SK-N-SH (cell line): ENCODE measurements around the gene CCDC27. TPM values are rescaled to one million over a fixed set of nuclear protein-coding genes. Genes with fewer than 3 reads are reported as not detected.

Experiments
- CTCF ChIA-PET: fragments of 300-600, 350-600 bp; formaldehyde crosslinking; extraction: SDS; loops from one replicate; lab custom pipeline; 2021; lab: Yijun Ruan, JAX
- POLR2A ChIA-PET: fragments of 350-600 bp; sonication (Branson Sonifier 250); formaldehyde crosslinking; extraction: SDS; loops from one replicate; lab custom pipeline; 2020; ENCODE audit warnings: antibody characterized with exemption, inconsistent platforms; lab: Yijun Ruan, JAX
- DNase-seq: peaks from one replicate; pipeline ENCODE4 v3.0.0; 2012
- H2AFZ ChIP-seq: fragments of 200-600 bp; sonication (generic); 2 replicates; pipeline ENCODE4 v1.8.1; 2016; ENCODE audit warnings: antibody characterized with exemption, mild to moderate bottlenecking, low read depth
- H3F3A ChIP-seq: fragments of 200-600 bp; sonication (generic); replicated peaks from 2 replicates; pipeline ENCODE3; 2016; ENCODE audit warnings: antibody characterized with exemption, mild to moderate bottlenecking; ENCODE audit not compliant: insufficient read depth
- H3K27ac ChIP-seq, 2 experiments: fragments of 200-500 bp in 1 of 2; fragments of 200-600 bp in 1 of 2; sonication (Bioruptor generic) in 1 of 2; sonication (generic), shearing (Covaris generic) in 1 of 2; 2 replicates each; pipeline versions ENCODE4 v1.5.1 to v1.6.1; 2014 to 2016; ENCODE audit warnings: low read depth in 2 of 2, inconsistent platforms in 1 of 2, low read length in 1 of 2, mild to moderate bottlenecking in 1 of 2, mixed read lengths in 1 of 2
- H3K27me3 ChIP-seq: fragments of 200-600 bp; sonication (generic), shearing (Covaris generic); 2 replicates; pipeline ENCODE4 v1.6.1; 2016; ENCODE audit warnings: mixed run types; ENCODE audit not compliant: insufficient read depth
- H3K36me3 ChIP-seq, 2 experiments: fragments of 200-500 bp in 1 of 2; fragments of 200-600 bp in 1 of 2; sonication (Bioruptor generic) in 1 of 2; sonication (generic) in 1 of 2; replicated peaks in 1 of 2; 2 replicates each; pipeline versions ENCODE3 to v1.5.1; 2014 to 2016; ENCODE audit warnings: low read length in 1 of 2, mild to moderate bottlenecking in 1 of 2; ENCODE audit not compliant: insufficient read depth in 2 of 2, control insufficient read depth in 1 of 2
- H3K4me1 ChIP-seq, 2 experiments: fragments of 200-500 bp in 1 of 2; fragments of 200-600 bp in 1 of 2; sonication (Bioruptor generic) in 1 of 2; sonication (generic), shearing (Covaris generic) in 1 of 2; 2 replicates each; pipeline versions ENCODE4 v1.5.1 to v1.6.1; 2014 to 2016; ENCODE audit warnings: low read depth in 1 of 2, low read length in 1 of 2, mixed run types in 1 of 2; ENCODE audit not compliant: insufficient read depth in 2 of 2, control insufficient read depth in 1 of 2
- H3K4me2 ChIP-seq: fragments of 200-600 bp; sonication (generic), shearing (Covaris generic); 2 replicates; pipeline ENCODE4 v1.6.1; 2017; ENCODE audit warnings: mixed run types
- H3K4me3 ChIP-seq, 2 experiments: fragments of 200-500 bp in 1 of 2; fragments of 200-600 bp in 1 of 2; sonication (Bioruptor generic) in 1 of 2; sonication (generic), shearing (Covaris generic) in 1 of 2; 2 replicates each; pipeline versions ENCODE4 v1.5.1 to v1.8.1; 2014 to 2016; ENCODE audit warnings: low read depth in 2 of 2, inconsistent platforms in 1 of 2, low read length in 1 of 2, mild to moderate bottlenecking in 1 of 2, mixed read lengths in 1 of 2, moderate library complexity in 1 of 2
- H3K79me2 ChIP-seq: fragments of 200-600 bp; sonication (generic); 2 replicates; pipeline ENCODE4 v1.8.1; 2017; ENCODE audit warnings: mild to moderate bottlenecking; ENCODE audit not compliant: insufficient read depth
- H3K9ac ChIP-seq: fragments of 200-600 bp; sonication (generic); 2 replicates; pipeline ENCODE4 v1.6.1; 2017; ENCODE audit warnings: mixed run types
- H3K9me2 ChIP-seq: fragments of 200-600 bp; sonication (generic); 2 replicates; pipeline ENCODE4 v1.6.1; 2017; ENCODE audit warnings: mixed run types
- H3K9me3 ChIP-seq: fragments of 200-600 bp; sonication (generic); 2 replicates; pipeline ENCODE4 v1.6.1; 2017; ENCODE audit warnings: mixed run types, mild to moderate bottlenecking, moderate library complexity
- H4K20me1 ChIP-seq: fragments of 200-600 bp; sonication (generic); 2 replicates; pipeline ENCODE4 v1.6.1; 2017; ENCODE audit warnings: mild to moderate bottlenecking, mixed run types; ENCODE audit not compliant: insufficient read depth
- EZH2phosphoT487 ChIP-seq: fragments of 200-600 bp; sonication (generic); IDR thresholded peaks from 2 replicates; pipeline ENCODE4 v1.6.1; 2017; ENCODE audit warnings: low read depth, mixed run types, mild to moderate bottlenecking, antibody characterized with exemption, moderate library complexity, borderline replicate concordance
- NRF1 ChIP-seq: IDR thresholded peaks from 2 replicates; pipeline ENCODE4 v1.6.1; 2012; ENCODE audit warnings: low read depth, mild to moderate bottlenecking, low read length
- POLR2AphosphoS5 ChIP-seq: IDR thresholded peaks from 2 replicates; pipeline ENCODE4 v1.6.1; 2012; ENCODE audit warnings: low read depth, low read length
- RXRA ChIP-seq: IDR thresholded peaks from 2 replicates; pipeline ENCODE4 v1.4.0; 2012; ENCODE audit warnings: low read depth, mild to moderate bottlenecking, borderline replicate concordance
- WGBS: methylation state at CpG from one replicate; pipeline ENCODE4 v1.1.6; 2017; ENCODE audit warnings: low lambda C conversion rate; 5-methylcytosine and 5-hydroxymethylcytosine counted together
- polyA plus RNA-seq, 3 experiments: library from polyadenylated mRNA; depleted of rRNA; stranded (reverse); fragments of >200 nt; gene quantifications; 2 replicates each; pipeline ENCODE4 v1.2.3, GENCODE V29; 2012
- TF ChIP-seq, protein P1 (sequence below): IDR thresholded peaks from 2 replicates; pipeline ENCODE4 v1.6.1; 2012; ENCODE audit warnings: mild to moderate bottlenecking, low read depth, low read length, moderate library complexity
- TF ChIP-seq, protein P2 (sequence below): IDR thresholded peaks from 2 replicates; pipeline ENCODE4 v1.4.0; 2012; ENCODE audit warnings: low read depth, borderline replicate concordance

CCDC27 gene
- polyA plus RNA-seq, 1 of the 3 experiments (the other 2 are of a cell fraction): not detected

DNA sequence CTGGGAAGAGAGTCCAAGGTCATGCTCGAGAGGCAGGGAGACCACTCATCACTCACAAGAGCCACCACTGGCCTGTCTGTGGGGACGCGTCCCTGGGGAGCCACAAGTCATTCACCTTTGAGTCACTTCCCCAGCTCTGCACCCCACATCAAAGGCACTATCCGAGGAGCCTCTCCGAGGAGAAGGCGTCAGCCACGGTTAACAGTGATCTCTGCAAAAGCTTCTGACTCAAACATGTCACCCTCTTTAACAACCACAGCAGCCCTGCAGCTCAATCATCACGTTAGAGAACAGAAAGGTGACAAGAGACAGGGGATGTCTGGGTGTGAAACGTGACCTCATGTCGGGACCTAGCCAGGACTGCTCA lies 35.1 kb downstream of the CCDC27 start:
- Histone ChIP-seq H3K4me1 (no peaks in the 10 kb centered on the region), H2AFZ (no peak overlapping the region), H3K9me3 (no peaks in the 10 kb centered on the region), H3K4me2 (no peak overlapping the region), H3K36me3 (peaks cover 4 to 48% of the 10 kb centered on the region in 2 experiments), H3K79me2 (peaks cover 52% of the 10 kb centered on the region), H3K9me2 (no peaks in the 10 kb centered on the region), H4K20me1 (peaks cover 44% of the 10 kb centered on the region), H3F3A (no peaks in the 10 kb centered on the region), H3K27me3 (no peaks in the 10 kb centered on the region), H3K27ac (no peak overlapping the region), H3K9ac (no peak overlapping the region), H3K4me3 (no peak overlapping the region)
- POLR2A ChIA-PET: interaction anchor here (0.8 kb wide), 1 partner anchor 8 kb away, joined by 3 read pairs; no protein-coding TSS in a partner anchor
- TF ChIP-seq POLR2AphosphoS5: no peak
- no peak for DNase-seq
- WGBS: 90% methylated on average over 9 of the region's 10 CpGs
- CTCF ChIA-PET: no interaction called here

DNA sequence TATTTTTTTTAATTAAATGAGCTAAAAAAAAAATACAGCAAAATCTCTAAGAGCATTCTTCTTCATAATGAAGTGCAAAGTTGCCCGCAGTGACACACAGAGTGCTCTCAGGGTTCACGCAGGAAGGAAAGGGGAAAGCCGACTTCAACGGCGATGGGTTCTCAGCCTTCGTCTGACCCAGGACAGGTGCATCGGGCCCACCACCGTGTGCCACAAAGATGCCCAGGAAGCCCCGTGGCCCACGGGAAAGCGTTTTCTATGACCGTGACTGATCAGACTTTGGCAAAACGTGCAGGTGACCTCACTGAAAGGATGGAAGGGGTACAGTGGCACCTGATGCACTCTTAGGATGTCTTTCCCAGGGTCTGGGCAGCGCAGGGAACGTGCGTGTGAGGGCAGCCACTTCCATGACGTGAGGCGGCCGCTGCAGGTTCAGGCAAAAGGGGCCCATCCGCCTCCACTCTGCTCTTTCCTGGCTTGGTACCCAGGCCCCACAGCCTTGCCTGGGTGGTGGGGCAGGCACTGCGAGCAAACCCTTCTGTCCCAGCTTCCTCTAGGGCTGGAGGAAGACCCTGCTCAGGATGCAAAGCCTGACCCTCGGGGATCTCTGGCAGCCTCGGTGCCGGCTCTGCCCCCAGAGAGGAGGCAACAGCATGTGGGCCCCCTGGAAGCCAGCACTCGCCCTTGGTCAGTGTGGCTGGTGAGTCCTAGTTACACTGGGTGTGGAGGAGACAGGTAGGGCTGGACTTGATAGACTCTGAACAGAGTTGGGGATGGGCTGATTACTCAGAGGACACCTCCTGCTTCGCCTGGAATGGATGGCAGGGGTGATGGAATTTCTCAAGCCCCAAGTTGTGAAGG lies 35.7 kb downstream of the CCDC27 start:
- H3K9me2 ChIP-seq: no peaks in the 10 kb centered on the region
- H3K9me3 ChIP-seq: no peaks in the 10 kb centered on the region
- no peak overlapping the region for H3K4me3 ChIP-seq
- H3K9ac ChIP-seq: no peak overlapping the region
- H3F3A ChIP-seq: no peaks in the 10 kb centered on the region
- H3K4me2 ChIP-seq: no peak overlapping the region
- H2AFZ ChIP-seq: no peak overlapping the region
- no peak for DNase-seq
- TF ChIP-seq, protein P1, sequence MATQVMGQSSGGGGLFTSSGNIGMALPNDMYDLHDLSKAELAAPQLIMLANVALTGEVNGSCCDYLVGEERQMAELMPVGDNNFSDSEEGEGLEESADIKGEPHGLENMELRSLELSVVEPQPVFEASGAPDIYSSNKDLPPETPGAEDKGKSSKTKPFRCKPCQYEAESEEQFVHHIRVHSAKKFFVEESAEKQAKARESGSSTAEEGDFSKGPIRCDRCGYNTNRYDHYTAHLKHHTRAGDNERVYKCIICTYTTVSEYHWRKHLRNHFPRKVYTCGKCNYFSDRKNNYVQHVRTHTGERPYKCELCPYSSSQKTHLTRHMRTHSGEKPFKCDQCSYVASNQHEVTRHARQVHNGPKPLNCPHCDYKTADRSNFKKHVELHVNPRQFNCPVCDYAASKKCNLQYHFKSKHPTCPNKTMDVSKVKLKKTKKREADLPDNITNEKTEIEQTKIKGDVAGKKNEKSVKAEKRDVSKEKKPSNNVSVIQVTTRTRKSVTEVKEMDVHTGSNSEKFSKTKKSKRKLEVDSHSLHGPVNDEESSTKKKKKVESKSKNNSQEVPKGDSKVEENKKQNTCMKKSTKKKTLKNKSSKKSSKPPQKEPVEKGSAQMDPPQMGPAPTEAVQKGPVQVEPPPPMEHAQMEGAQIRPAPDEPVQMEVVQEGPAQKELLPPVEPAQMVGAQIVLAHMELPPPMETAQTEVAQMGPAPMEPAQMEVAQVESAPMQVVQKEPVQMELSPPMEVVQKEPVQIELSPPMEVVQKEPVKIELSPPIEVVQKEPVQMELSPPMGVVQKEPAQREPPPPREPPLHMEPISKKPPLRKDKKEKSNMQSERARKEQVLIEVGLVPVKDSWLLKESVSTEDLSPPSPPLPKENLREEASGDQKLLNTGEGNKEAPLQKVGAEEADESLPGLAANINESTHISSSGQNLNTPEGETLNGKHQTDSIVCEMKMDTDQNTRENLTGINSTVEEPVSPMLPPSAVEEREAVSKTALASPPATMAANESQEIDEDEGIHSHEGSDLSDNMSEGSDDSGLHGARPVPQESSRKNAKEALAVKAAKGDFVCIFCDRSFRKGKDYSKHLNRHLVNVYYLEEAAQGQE: no peak
- ChIA-PET POLR2A (interaction anchor here (0.8 kb wide), 1 partner anchor 8 kb away, joined by 3 read pairs; no protein-coding TSS in a partner anchor), CTCF (no interaction called here)
- H3K27me3 ChIP-seq: no peaks in the 10 kb centered on the region
- no peak overlapping the region for H3K27ac ChIP-seq
- peaks cover 50% of the 10 kb centered on the region for H4K20me1 ChIP-seq
- peaks cover 4 to 45% of the 10 kb centered on the region in 2 experiments for H3K36me3 ChIP-seq
- H3K79me2 ChIP-seq: peaks cover 58% of the 10 kb centered on the region
- H3K4me1 ChIP-seq: no peaks in the 10 kb centered on the region
- WGBS: 94% methylated on average over 13 of the region's 26 CpGs

DNA sequence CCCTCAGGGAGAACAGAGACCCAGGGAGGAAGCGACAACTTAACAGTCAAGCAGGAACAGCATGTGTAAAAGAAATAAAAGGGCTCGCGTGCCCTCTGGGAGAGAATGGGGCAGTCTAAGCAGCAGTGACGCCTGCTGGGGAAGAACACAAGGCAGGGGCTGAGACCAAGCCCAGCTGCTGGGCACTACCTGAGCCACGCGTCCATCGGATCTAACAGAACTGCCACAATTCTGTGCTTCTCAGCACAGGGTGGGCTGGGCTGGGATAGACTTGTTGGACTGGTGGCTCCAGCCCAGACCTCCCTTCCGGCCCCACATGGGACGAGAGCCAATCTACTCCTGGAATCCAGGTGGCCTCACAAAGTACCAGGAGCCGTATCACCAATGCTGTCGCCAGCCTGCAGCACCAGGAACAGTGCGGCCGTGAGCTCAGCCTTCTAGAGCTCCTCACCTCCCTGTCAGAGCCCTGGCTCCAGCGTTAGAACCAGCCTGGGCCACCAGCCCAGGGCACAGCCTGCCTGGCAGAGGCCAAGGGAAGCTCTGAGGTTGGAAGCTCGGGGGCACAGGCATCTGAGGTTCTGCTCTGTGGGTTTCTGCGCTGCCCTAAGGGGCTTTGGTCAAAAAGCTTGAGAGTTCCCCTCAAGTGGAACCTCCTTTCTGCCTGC lies 36.6 kb downstream of the CCDC27 start:
- H3K4me2 ChIP-seq: no peak overlapping the region
- H4K20me1 ChIP-seq: peaks cover 58% of the 10 kb centered on the region
- no peak for DNase-seq
- H3K4me3 ChIP-seq: no peak overlapping the region
- no peak overlapping the region for H3K27ac ChIP-seq
- H3F3A ChIP-seq: no peaks in the 10 kb centered on the region
- TF ChIP-seq NRF1 (no peak), RXRA (no peak), EZH2phosphoT487 (no peak)
- TF ChIP-seq, protein P2, sequence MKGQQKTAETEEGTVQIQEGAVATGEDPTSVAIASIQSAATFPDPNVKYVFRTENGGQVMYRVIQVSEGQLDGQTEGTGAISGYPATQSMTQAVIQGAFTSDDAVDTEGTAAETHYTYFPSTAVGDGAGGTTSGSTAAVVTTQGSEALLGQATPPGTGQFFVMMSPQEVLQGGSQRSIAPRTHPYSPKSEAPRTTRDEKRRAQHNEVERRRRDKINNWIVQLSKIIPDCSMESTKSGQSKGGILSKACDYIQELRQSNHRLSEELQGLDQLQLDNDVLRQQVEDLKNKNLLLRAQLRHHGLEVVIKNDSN: no peak
- TF ChIP-seq, all 33 proteins: peak for 0
- ChIA-PET POLR2A (no interaction called here), CTCF (no interaction called here)
- Histone ChIP-seq H2AFZ (no peak overlapping the region), H3K9me2 (no peaks in the 10 kb centered on the region), H3K9ac (no peak overlapping the region), H3K79me2 (peaks cover 67% of the 10 kb centered on the region), H3K4me1 (no peaks in the 10 kb centered on the region; a peak in 1 of 4 replicates), H3K9me3 (no peaks in the 10 kb centered on the region), H3K27me3 (no peaks in the 10 kb centered on the region), H3K36me3 (peaks cover 4 to 39% of the 10 kb centered on the region in 2 experiments)
- 97% methylated on average over 5 of the region's 16 CpGs for WGBS
